ENCODE measurements around the gene HMGXB4. TPM values are rescaled to one million over a fixed set of nuclear protein-coding genes. Genes with fewer than 3 reads are reported as not detected.

The HMGXB4 gene
- total and polyA plus RNA-seq, 2 of the 4 experiments (the other 2 are of a cell fraction): 11.8 to 18.5 TPM

- Histone ChIP-seq H3K18ac (ENCODE audit: low read depth, low read length) (no peak overlapping the region), H3K56ac (ENCODE audit: extremely low read depth, insufficient read depth, low read length) (no peak overlapping the region), H3K9ac (ENCODE audit: low read depth, low read length) (no peak overlapping the region), H2AFZ (replicated peaks; ENCODE audit: low read length, poor library complexity) (no peak overlapping the region), H3K79me1 (ENCODE audit: low read depth in 1 of 2, low read length in 2 of 2) (no peaks in the 10 kb centered on the region), H2BK5ac (ENCODE audit: low read depth, low read length, poor library complexity, severe bottlenecking) (no peak overlapping the region), H3K4me2 (ENCODE audit: low read depth, low read length) (no peak overlapping the region), H3K9me1 (ENCODE audit: insufficient read depth, low read length) (peaks cover 10% of the 10 kb centered on the region), H2BK15ac (ENCODE audit: low read depth, low read length) (no peak overlapping the region), H4K8ac (ENCODE audit: low read depth in 2 of 2, low read length in 2 of 2) (no peak overlapping the region), H2BK20ac (ENCODE audit: low read depth, low read length) (peak overlapping the region; percentile 56; the same call in 1 of the 2 replicates), H3K23ac (ENCODE audit: low read depth, low read length) (no peak overlapping the region), H3K4me3 (ENCODE audit: insufficient read depth, low read depth, low read length) (no peak overlapping the region), H4K5ac (ENCODE audit: low read depth, low read length) (no peak overlapping the region), H3K9me3 (ENCODE audit: control insufficient read depth, insufficient read depth, low read length) (no peaks in the 10 kb centered on the region), H2AK9ac (replicated peaks; ENCODE audit: low read depth, low read length, poor library complexity) (no peak overlapping the region), H3K36me3 (ENCODE audit: control insufficient read depth, insufficient read depth, low read length) (peaks cover 65% of the 10 kb centered on the region), H3K27ac (ENCODE audit: insufficient read depth, low read length) (no peak overlapping the region), H4K20me1 (ENCODE audit: insufficient read depth, low read length) (no peaks in the 10 kb centered on the region), H3K27me3 (ENCODE audit: control insufficient read depth, insufficient read depth, low read length) (no peaks in the 10 kb centered on the region), H2BK120ac (ENCODE audit: low read depth, low read length) (no peak overlapping the region), H2AK5ac (ENCODE audit: low read depth, low read length) (no peak overlapping the region), H3K4ac (ENCODE audit: low read depth, low read length) (no peak overlapping the region), H4K91ac (ENCODE audit: insufficient read depth, low read depth, low read length) (no peak overlapping the region), H3K14ac (replicated peaks; ENCODE audit: low read depth, low read length) (no peak overlapping the region), H3K4me1 (ENCODE audit: control insufficient read depth, insufficient read depth, low read length) (peaks cover 4% of the 10 kb centered on the region)
- in situ Hi-C loops (cut with MboI; ENCODE audit: low sequenced_read_pairs) (no loop called here), intact Hi-C loops (cut with micrococcal nuclease) (no loop called here), dilution Hi-C loops (cut with HindIII; ENCODE audit: low sequenced_read_pairs, unreplicated experiment) (no loop called here)
- no TSS peak for BruUV-seq (replicated peaks)
- ATAC-seq (ENCODE audit: low read depth) (no peak), DNase-seq (no peak)
- WGBS, 2 experiments (ENCODE audit: extremely low coverage in 2 of 2, insufficient read length in 1 of 2): 95% methylated on average over 3 of the region's 12 CpGs; no CpG with 5 or more reads in 1 of the 2 experiments
- CTCF ChIA-PET: no interaction called here
- POLR2A ChIA-PET (ENCODE audit: unreplicated experiment): interaction anchor here (0.6 kb wide), 1 partner anchor 30 kb away, joined by 3 read pairs; the partner anchor contains the start of gene TOM1
- no peak for TF ChIP-seq BHLHE40 (IDR thresholded peaks at IDR 0.05; ENCODE audit: low read depth, low read length)
- TF ChIP-seq SMC3 (IDR thresholded peaks at IDR 0.05; ENCODE audit: low read depth, low read length): no peak
- no peak for TF ChIP-seq CHD1 (IDR thresholded peaks at IDR 0.05; ENCODE audit: low read depth, low read length)
- no peak for TF ChIP-seq POLR2A (IDR thresholded peaks at IDR 0.05; ENCODE audit: low read depth, low read length)
- TF ChIP-seq ELK1 (IDR thresholded peaks at IDR 0.05; ENCODE audit: borderline replicate concordance, low read depth, low read length): no peak
- TF ChIP-seq NFE2L2 (IDR thresholded peaks at IDR 0.05; ENCODE audit: low read depth, low read length): no peak
- TF ChIP-seq RFX5 (IDR thresholded peaks at IDR 0.05; ENCODE audit: low read depth, low read length): no peak
- no peak for TF ChIP-seq RCOR1 (IDR thresholded peaks at IDR 0.05; ENCODE audit: insufficient replicate concordance, low read length)
- TF ChIP-seq MXI1 (IDR thresholded peaks at IDR 0.05; ENCODE audit: borderline replicate concordance, low read depth, low read length): no peak
- TF ChIP-seq MAZ (IDR thresholded peaks at IDR 0.05; ENCODE audit: borderline replicate concordance, low read depth, low read length): no peak
- TF ChIP-seq MAFK (IDR thresholded peaks at IDR 0.05; ENCODE audit: low read depth, low read length): no peak
- TF ChIP-seq FOS (IDR thresholded peaks at IDR 0.05; ENCODE audit: low read depth, low read length): no peak
- TF ChIP-seq USF2 (IDR thresholded peaks at IDR 0.05; ENCODE audit: low read depth, low read length): no peak
- no peak for TF ChIP-seq CTCF (conservative IDR thresholded peaks at IDR 0.05; ENCODE audit: low read depth, low read length)
- TF ChIP-seq CEBPB (IDR thresholded peaks at IDR 0.05; ENCODE audit: low read depth, low read length): no peak
- no peak for TF ChIP-seq RAD21 (IDR thresholded peaks at IDR 0.05; ENCODE audit: low read length)
Observed at GRCh38 chr22:35329114-35329847, 72.0 kb downstream of the HMGXB4 start.

Data from IMR-90 (cell line).